Activated gamma-delta T cell treated with anti-CD3 and anti-CD28 coated beads, Interleukin-2, amount 50 U/mL, for 16 hours (primary cell): ENCODE results near the gene TROAP.
"Not testable (repeated sequence)": the region's sequence is repeated elsewhere in the genome, so short reads cannot be mapped to it uniquely, and the experiment has no call there.

Experiments
- DNase-seq: peaks from one replicate; pipeline ENCODE4 v3.0.0-alpha.2; 2020; ENCODE audit warnings: low read depth

Gene TROAP

DNA sequence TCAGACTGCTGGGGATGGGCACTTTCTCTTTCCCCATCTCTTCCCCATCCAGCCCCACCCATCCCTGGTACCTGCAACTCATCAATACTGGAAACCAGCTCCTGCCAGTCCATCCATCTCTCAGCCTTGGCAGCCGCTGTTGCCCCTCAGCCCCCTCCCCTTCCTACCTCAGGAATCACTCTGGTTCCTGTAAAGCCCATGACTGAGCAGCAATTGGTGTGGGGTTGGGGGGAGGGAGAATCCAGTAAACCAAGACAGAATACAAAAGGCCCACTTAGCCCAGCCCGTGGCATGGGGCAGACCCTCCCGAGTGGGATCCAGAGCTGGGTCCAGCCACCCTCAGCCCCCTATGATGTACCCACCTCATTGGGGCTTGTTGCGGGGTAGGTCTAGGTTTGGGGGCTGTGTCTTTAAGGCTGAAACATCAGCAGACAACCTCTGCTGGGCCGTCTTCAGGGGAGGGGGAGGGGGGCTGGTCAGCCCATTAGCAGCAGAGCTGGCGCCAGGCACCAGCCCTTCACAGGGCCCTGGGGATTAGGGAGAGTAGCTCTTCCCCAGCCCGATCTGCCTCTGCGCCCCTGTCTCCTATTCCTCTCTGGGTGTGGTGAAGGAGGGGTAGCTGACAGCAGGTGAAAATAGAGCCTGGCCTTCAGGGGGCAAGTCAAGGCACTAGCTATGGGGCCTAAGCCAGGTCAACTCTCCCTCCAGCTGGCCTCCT, 28.8 kb upstream of the TROAP start:
- DNase-seq = no peak

DNA sequence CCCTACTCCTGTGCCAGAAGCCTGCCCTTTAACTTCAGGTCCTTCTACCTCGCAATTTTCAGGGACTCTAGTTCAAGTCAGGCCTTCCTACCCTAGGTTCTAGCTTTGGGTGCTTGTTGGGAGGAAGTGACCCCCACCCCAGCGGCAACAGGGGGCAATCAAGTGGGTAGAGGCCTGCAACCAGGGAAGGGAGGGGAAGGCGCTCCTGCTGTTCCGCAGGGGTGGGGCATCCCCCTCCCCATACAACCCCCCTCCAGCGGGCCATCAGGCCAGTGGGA, 28.3 kb upstream of the TROAP start:
- DNase-seq = no peak

DNA sequence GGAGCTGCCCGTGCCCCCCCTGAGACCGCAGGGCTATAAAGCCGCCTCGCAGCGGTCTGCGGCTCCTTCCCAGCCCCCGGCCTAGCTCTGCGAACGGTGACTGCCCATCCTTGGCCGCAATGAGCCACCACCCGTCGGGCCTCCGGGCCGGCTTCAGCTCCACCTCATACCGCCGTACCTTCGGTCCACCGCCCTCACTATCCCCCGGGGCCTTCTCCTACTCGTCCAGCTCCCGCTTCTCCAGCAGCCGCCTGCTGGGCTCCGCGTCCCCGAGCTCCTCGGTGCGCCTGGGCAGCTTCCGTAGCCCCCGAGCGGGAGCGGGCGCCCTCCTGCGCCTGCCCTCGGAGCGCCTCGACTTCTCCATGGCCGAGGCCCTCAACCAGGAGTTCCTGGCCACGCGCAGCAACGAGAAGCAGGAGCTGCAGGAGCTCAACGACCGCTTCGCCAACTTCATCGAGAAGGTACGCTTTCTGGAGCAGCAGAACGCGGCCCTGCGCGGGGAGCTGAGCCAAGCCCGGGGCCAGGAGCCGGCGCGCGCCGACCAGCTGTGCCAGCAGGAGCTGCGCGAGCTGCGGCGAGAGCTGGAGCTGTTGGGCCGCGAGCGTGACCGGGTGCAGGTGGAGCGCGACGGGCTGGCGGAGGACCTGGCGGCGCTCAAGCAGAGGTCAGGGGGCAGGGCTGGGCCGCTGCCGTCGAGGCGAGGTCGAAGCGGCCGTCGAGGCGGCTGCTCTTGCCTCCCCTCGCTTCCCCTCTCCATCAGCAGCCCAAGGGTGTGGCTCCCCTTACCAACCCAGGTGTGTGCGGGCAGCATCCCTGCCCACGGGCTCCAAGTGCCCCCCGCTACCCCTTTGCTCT, 27.7 kb upstream of the TROAP start, which contains the start of gene PRPH:
TSS of gene PRPH (plus strand) at position 66 of the 855 bp plus-strand sequence. CDS start at position 120, 54 bp downstream.
- DNase-seq = no peak

DNA sequence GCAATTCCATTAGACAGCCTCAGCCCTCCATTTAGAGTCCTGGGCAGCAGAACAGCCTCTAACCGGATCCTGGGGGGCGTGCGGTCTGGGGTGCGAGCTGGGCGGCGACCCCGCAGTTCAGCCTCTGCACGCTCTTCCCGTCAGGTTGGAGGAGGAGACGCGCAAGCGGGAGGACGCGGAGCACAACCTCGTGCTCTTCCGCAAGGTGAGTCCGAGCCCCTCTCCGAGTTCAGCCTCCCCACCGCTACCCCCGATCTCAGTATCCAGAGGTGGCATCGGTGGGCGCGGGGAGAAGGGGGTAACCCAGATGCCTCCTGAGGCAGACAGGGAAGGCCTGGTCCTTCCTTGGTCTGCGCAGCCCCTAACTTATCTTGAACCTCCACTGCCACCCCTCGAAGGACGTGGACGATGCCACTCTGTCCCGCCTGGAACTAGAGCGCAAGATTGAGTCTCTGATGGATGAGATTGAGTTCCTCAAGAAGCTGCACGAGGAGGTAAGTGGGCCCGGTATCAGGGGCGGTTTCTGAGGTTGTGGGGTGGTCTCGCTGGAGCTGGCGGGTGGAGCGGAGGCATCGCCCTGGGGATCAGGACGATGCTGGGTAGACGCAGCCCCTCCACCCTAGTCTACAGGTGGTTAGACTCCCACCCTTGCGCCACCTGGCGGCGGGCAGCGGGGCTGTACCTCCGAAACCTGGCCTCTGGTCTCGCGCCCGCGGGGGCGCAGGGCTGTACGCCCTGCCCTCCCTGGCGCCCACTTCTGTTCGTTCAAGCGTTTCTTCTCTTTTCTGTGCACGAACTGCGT, 26.8 kb upstream of the TROAP start:
- peak; percentile 41 for DNase-seq

DNA sequence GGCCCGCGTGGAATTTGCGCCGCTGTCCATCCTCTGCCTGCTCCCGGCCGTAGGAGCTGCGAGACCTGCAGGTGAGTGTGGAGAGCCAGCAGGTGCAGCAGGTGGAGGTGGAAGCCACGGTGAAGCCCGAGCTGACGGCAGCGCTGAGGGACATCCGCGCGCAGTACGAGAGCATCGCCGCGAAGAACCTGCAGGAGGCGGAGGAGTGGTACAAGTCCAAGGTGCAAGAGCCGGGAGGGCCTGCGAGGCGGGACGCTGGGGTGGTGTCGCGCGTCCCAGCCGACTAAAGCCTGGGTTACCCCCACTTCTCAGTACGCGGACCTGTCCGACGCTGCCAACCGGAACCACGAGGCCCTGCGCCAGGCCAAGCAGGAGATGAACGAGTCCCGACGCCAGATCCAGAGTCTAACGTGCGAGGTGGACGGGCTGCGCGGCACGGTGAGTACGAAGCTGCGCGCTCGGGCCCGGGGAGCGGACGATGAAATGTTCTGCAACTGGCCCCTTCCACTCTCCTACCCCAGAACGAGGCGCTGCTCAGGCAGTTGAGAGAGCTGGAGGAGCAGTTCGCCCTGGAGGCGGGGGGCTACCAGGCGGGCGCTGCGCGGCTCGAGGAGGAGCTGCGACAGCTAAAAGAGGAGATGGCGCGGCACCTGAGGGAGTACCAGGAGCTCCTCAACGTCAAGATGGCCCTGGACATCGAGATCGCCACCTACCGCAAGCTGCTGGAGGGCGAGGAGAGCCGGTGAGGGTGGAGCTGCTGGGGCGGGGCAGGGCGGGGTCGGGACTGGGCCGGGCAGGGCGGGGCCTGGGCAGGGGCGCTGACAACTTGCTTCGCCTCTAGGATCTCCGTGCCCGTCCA, 26.0 kb upstream of the TROAP start:
- no peak for DNase-seq

DNA sequence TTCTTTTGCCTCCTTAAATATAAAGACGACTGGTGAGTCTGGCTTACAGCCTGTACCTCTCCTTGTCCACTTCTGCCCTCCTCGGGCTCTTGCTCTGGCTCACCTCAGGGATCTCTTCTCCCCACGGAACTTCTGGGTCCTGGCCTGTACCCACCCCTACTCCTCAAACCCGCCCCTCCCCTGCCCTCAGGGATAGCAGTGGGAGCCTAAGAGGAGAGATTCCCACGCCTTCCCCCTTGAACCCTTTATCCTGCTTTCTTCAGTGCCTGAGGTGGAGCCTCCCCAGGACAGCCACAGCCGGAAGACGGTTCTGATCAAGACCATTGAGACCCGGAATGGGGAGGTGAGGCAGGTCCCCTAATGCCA, 25.4 kb upstream of the TROAP start:
- no peak for DNase-seq

DNA sequence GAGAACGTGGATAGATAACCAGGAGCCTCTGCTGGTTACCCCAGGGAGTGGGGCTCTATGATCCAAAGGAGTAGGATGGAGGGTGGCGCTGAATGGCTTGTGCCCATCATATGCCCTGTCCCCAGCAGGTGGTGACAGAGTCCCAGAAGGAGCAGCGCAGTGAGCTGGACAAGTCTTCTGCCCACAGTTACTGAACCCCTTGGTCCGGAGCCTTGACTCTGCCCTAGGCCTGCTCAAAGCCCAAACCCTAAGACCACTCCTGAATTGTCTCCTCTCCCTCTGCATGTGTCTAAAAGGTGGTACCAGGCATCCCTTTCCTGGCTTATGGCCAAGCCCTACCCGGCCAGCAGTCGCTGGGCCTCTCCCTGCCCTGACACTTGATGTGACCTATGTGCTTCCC, 24.9 kb upstream of the TROAP start:
- no peak for DNase-seq

DNA sequence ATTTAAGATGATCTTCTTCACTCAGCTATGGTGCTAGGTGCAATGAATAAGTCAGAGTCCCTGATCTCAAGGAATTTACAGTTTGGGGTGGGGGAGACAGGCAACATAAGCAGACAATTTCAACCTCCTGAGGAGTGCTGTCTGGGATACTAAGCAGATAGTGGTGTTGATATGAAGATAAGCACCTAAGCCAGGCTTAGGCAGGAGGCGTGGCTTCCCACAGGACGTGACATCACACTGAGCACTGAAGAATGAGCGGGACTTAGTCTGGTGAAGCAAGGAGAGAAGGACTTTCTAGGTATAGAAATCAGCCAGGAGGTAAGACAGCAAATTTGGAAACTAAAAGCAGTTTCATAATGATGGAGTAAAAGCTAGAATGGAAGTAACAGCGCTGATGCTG, 21.3 kb upstream of the TROAP start:
- no peak for DNase-seq

DNA sequence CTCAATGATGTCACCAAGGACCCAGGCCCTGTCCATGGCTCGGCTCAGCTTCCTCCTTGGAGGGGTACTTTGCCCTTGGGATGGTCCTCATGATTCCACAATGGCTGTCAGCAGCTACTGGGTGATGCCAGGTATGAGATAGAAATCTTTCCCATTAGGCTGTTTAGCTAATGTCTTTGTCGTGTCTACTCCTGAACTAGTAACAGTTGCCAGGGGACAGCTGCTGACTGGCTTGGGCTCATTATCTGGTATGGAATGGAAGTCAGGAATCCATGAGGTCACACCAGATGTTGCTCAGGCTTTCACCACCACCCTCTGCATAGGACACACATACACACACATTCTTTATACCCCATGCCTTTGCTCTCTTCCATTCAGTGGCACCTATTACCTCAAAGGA, 18.9 kb upstream of the TROAP start:
- DNase-seq = no peak

DNA sequence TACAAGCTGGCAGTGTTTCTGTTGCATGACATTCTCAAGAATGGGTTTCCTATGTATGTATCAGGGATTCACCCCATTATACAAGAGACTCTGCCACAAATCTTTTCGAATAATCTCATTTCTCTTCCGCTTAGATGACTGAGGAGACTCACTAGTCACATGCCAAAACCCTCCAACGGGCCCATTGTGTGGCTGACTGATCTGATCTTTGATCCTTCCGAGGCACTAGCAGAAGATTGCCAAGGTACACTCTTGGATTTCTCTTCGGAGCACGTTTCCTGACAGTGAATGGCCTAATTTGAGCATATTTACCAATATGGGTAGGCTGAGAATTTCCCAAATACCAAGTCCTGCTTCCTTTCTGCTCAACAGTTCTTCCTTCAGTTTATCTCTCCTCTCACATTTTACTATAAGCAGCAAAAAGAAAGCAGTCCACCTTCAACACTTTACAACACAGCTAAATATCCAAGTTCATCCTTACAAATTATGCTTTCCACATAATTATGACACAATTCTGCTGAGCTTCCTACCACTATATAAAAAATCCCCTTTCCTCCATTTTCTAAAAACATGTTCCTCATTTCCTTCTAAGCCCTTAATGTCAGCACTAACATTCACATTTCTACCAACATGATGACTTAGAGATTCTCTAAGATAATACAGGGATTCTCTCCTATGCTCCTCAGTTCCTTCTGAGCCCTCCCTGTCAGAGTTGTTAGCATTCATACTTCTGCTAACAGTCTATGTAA, 17.1 kb upstream of the TROAP start:
- no peak for DNase-seq

DNA sequence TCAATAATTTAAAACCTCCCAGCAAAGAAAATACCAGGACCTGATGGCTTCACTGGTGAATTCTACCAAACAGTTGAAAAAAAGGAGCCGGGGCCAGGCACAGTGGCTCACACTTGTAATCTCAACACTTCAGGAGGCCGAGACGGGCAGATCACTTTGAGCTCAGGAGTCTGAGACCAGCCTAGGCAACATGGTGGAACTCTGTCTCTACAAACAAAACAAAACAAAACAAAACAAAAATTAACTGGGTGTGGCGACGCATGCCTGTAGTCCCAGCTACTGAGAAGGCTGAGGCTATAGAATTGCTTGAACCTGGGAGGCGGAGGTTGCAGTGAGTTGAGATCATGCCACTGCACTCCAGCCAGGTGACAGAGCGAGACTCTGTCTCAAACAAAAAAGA, 13.7 kb upstream of the TROAP start:
- no peak for DNase-seq

DNA sequence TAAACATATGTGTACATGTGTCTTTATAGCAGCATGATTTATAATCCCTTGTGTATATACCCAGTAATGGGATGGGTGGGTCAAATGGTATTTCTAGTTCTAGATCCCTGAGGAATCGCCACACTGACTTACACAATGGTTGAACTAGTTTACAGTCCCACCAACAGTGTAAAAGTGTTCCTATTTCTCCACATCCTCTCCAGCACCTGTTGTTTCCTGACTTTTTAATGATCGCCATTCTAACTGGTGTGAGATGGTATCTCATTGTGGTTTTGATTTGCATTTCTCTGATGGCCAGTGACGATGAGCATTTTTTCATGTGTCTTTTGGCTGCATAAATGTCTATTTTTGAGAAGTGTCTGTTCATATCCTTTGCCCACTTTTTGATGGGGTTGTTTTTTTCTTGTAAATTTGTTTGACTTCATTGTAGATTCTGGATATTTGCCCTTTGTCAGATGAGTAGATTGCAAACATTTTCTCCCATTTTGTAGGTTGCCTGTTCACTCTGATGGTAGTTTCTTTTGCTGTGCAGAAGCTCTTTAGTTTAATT, 12.5 kb upstream of the TROAP start:
- not testable (repeated sequence) for DNase-seq

DNA sequence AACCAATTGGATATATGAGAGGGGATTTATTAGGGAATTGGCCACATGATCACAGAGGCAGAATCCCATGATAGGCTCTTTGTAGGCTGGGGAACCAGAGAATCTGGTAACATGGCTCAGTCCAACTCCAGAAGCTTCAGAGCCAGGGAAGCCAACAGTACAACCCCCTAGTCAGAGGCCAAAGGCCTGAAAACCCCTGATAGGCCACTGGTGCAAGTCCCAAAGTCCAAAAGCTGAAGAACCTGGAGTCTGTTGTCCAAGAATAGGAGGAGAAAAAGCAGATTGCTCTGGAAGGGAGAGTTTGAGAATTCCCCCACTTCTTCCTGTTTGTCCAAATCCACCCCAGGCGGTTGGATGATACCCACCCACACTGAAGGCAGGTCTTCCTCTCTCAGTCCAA, 8.2 kb upstream of the TROAP start:
- DNase-seq = no peak

DNA sequence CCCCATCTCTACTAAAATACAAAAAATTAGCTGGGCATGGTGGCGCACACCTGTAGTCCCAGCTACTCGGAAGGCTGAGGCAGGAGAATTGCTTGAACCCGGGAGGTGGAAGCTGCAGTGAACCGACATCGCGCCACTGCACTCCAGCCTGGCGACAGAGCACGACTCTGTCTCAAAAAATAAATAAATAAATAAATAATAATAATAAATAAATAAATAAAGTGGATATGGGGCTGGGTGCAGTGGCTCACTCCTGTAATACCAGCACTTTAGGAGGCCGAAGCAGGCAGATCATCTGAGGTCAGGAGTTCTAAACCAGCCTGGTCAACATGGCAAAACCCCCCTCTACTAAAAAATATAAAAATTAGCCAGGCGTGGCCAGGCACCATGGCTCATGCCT, 5.9 kb upstream of the TROAP start:
- not testable (repeated sequence) for DNase-seq

DNA sequence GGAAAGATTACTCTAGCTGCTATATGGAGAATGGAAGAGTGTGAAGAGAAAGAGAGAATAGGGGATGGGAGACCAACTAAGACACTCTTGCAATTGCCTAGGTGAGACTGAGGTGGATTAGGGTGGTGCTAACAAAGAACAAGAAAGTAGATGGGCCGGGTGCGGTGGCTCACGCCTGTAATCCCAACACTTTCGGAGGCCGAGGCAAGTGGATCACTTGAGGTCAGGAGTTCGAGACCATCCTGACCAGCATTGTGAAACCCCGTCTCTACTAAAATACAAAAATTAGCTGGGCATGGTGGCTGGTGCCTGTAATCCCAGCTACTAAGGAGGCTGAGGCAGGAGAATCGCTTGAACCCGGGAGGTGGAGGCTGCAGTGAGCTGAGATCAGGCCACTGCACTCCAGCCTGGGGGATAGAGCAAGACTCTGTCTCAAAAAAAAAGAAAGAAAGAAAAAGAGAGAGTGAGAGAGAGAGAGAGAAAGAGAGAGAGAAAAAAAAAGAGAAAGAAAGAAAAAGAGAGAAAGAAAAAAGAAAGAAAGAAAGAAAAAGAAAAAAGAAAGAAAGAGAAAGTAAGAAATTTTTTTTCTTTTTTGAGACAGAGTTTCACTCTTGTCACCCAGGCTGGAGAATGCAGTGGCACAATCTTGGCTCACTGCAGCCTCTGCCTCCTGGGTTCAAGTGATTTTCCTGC, 2.5 kb upstream of the TROAP start:
- not testable (repeated sequence) for DNase-seq

DNA sequence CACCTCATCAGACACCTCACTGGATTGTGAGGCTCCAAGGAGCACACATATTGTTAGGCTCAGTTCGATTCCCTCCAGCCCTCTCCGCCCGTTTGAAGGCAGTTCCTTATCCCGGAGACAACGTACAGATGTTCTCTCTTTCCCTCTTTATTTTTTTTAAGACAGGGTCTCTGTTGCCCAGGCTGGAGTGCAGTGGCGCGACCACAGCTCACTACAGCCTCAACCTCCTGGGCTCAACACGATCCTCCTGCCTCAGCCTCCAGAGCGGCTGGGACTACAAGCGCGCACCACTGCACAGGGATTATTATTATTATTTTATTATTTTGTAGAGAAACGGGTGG, 718 bp upstream of the TROAP start:
- DNase-seq = no peak

DNA sequence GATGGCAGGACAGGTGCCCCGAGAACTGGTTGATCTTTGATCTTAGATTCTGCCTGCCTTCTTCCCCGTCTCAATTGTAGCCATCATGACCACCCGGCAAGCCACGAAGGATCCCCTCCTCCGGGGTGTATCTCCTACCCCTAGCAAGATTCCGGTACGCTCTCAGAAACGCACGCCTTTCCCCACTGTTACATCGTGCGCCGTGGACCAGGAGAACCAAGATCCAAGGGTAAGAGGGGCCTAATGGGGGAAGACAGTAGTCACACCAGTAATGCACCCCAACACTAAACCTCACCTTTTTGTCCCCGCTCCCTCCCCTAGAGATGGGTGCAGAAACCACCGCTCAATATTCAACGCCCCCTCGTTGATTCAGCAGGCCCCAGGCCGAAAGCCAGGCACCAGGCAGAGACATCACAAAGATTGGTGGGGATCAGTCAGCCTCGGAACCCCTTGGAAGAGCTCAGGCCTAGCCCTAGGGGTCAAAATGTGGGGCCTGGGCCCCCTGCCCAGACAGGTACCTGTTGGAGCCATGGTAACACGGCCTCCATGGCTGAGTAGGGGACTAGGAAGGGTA, 556 bp downstream of the TROAP start:
- no peak for DNase-seq

DNA sequence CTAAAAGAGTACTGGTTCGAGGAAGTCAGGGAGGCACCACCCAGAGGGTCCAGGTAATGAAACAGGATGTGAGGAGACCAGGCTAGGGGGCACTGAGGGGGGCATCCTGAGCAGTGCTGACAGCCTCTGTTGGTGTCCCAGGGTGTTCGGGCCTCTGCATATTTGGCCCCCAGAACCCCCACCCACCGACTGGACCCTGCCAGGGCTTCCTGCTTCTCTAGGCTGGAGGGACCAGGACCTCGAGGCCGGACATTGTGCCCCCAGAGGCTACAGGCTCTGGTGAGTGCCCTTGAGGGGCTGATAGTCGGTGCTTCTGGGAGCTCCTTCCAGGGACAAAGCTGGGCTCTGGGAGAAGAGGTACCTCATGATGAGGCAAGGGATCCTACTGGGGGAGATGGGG, 2.6 kb downstream of the TROAP start:
- DNase-seq = no peak

DNA sequence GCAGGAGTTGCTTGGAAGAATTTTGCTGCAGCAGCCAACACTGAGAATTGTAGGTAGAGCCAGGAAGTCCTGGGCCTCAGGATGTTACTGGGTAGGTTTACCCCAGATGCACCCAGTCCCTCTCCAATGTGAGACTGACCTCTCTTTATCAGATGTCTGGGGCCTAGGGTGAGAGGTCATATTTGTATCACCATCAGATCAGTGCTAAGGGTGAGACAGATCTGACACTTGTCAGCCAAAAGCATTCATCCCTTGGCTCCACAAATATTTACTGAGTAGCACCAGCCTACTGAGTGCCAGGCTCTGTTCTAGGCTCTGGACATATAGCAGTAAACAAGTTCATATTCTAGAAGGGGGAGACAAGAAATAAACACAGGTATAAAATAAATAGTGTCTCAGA, 4.3 kb downstream of the TROAP start:
- no peak for DNase-seq

DNA sequence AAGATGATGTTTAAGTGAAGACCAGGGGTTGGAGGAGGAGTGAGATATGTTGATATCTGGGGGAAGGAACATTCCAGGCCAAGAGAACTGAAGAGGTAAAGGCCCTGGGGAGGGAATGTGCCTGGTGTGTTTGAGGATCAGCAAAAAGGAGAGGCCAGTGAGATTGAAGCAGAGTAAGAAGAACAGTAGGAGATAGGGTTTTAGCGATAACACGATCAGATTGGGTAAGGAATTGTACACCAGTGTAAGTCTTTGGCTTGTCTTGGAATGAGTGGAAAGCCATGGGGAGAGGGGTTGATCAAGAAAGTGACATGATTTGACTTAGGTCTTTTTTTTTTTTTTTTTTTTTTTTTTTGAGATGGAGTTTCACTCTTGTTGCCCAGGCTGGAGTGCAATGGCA, 4.8 kb downstream of the TROAP start:
- DNase-seq = no peak
